Esophagus squamous epithelium (tissue), 4 donors: ENCODE measurements around the gene ST3GAL5.

Source experiments
- POLR2A ChIP-seq, 4 donors: fragments of 450-650 bp; IDR thresholded peaks; one replicate each; pipeline ENCODE4 v1.6.1; 2017; ENCODE audit warnings: antibody characterized with exemption in 4 of 4, mild to moderate bottlenecking in 4 of 4, moderate library complexity in 3 of 4
- TF ChIP-seq, protein P1 (sequence below), 6 experiments: fragments of 450-650 bp in 4 of 6; fragments of 200-600 bp in 2 of 6; sonication (generic) in 2 of 6; IDR thresholded peaks; one replicate each; pipeline ENCODE4 v1.5.1; 2016 to 2019; ENCODE audit warnings: antibody characterized with exemption in 6 of 6, mild to moderate bottlenecking in 4 of 6, moderate library complexity in 4 of 6

DNA sequence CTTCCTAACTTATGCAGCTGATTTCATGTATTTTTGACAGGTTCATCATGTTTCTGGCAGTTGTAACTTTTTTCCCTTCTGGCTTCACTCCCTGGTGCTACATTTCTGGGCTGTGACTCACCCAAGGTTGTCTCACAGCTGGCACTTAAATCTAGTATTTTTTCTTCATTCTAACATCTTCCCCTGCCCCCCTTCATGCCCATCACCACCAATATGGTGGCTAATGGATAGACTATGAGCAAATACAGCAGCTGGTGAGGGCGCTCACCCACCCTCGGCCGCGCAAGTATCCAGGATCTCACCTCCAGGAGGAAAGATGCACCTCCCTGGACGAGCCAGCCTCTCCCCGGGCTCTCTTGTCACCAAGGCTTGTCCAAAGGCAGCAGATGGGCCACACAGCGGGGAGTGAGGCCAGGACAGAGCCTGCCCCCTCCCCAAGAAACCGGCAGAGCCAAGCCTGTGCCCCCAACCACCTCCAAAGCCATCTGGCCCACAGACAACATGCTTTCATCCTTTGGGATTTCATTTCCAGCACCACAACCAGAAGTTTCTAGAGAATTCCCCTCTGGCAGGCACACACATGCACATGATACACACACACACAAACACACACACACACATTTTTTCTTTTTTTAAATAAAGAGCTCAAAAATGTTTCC, 95.9 kb downstream of the ST3GAL5 start:
- TF ChIP-seq, protein P1, sequence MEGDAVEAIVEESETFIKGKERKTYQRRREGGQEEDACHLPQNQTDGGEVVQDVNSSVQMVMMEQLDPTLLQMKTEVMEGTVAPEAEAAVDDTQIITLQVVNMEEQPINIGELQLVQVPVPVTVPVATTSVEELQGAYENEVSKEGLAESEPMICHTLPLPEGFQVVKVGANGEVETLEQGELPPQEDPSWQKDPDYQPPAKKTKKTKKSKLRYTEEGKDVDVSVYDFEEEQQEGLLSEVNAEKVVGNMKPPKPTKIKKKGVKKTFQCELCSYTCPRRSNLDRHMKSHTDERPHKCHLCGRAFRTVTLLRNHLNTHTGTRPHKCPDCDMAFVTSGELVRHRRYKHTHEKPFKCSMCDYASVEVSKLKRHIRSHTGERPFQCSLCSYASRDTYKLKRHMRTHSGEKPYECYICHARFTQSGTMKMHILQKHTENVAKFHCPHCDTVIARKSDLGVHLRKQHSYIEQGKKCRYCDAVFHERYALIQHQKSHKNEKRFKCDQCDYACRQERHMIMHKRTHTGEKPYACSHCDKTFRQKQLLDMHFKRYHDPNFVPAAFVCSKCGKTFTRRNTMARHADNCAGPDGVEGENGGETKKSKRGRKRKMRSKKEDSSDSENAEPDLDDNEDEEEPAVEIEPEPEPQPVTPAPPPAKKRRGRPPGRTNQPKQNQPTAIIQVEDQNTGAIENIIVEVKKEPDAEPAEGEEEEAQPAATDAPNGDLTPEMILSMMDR (IDR thresholded peaks at IDR 0.05), result no peak
- TF ChIP-seq POLR2A (IDR thresholded peaks at IDR 0.05), result no peak
